Fibroblast of skin of right quadriceps (primary cell): ENCODE measurements around the gene MCC.

ENCODE experiments used
- DNase-seq: peaks from one replicate; pipeline ENCODE4 v3.0.0-alpha.2; 2013

Gene MCC

GRCh38 chr5:113042491-113043243, 445.6 kb downstream of the MCC start:
- DNase-seq, result no peak

- no peak for DNase-seq
Measured at GRCh38 chr5:113040672-113041260, 447.5 kb downstream of the MCC start.

- no peak for DNase-seq
Measured at GRCh38 chr5:113039934-113040285, 448.3 kb downstream of the MCC start.

GRCh38 chr5:113039229-113039933, 448.9 kb downstream of the MCC start:
- DNase-seq, result no peak

GRCh38 chr5:113038714-113039113, 449.5 kb downstream of the MCC start:
- peak; percentile 47 for DNase-seq

- no peak for DNase-seq
Measured at GRCh38 chr5:113038136-113038535, 450.1 kb downstream of the MCC start.

GRCh38 chr5:113036826-113037225, 451.4 kb downstream of the MCC start:
- no peak for DNase-seq

GRCh38 chr5:113036321-113036720, 451.9 kb downstream of the MCC start:
- no peak for DNase-seq

- no peak for DNase-seq
Measured at GRCh38 chr5:113035096-113035495, 453.2 kb downstream of the MCC start.

GRCh38 chr5:113034182-113034773, 454.0 kb downstream of the MCC start:
- peak; percentile 93 for DNase-seq

- DNase-seq, result no peak
Measured at GRCh38 chr5:113031557-113031956, 456.7 kb downstream of the MCC start.

- DNase-seq, result no peak
Measured at GRCh38 chr5:113031104-113031503, 457.1 kb downstream of the MCC start.

GRCh38 chr5:113029614-113030013, 458.6 kb downstream of the MCC start:
- peak; percentile 45 for DNase-seq

- DNase-seq, result no peak
Measured at GRCh38 chr5:113027431-113027830, 460.8 kb downstream of the MCC start.

- DNase-seq, result no peak
Measured at GRCh38 chr5:113027015-113027414, 461.2 kb downstream of the MCC start.

- no peak for DNase-seq
Measured at GRCh38 chr5:113026211-113026610, 462.0 kb downstream of the MCC start.

GRCh38 chr5:113025596-113025995, 462.7 kb downstream of the MCC start:
- DNase-seq, result no peak

GRCh38 chr5:113024076-113024697, 464.1 kb downstream of the MCC start:
- no peak for DNase-seq

- DNase-seq, result peak; percentile 21
Measured at GRCh38 chr5:113022661-113023060, 465.6 kb downstream of the MCC start.

GRCh38 chr5:113020461-113021273, 467.6 kb downstream of the MCC start:
- DNase-seq, result peak; percentile 56

- no peak for DNase-seq
Measured at GRCh38 chr5:113017881-113018635, 470.2 kb downstream of the MCC start.

- no peak for DNase-seq
Measured at GRCh38 chr5:113005454-113005853, 482.8 kb downstream of the MCC start.
